ENCODE results near the gene TMEM169. TPM values are rescaled to one million over a fixed set of nuclear protein-coding genes. Genes with fewer than 3 reads are reported as not detected.

Gene TMEM169
- total and polyA plus RNA-seq, 9 of the 15 experiments (the other 6 are each of a cell fraction or from before 2014, with no cell fraction given) = 0.01 to 0.09 (median 0.04) TPM; not detected in 5

GRCh38 chr2:216147172-216148131 is 65.7 kb downstream of the TMEM169 start (continued):
- no peak for TF ChIP-seq MBD1 (CRISPR knock-in tag; IDR thresholded peaks at IDR 0.05)
- no peak for TF ChIP-seq ZNF184 (CRISPR knock-in tag; IDR thresholded peaks at IDR 0.05)
- no peak for TF ChIP-seq ETV1 (tag; conservative IDR thresholded peaks at IDR 0.05; ENCODE audit: low read depth)

- no peaks in the 10 kb centered on the region for H3K4me1 ChIP-seq (replicated peaks in 1 of 2; ENCODE audit: control insufficient read depth in 2 of 2, insufficient read depth in 2 of 2, low read length in 2 of 2)
- no peak overlapping the region for H3K4me3 ChIP-seq
- in situ Hi-C loops (cut with MboI) (no loop called here), intact Hi-C loops (cut with micrococcal nuclease) (no loop called here)
- ChIA-PET CTCF (ENCODE audit: low intra/inter-chr PET ratio) (no interaction called here), POLR2A (interaction anchor here (0.6 kb wide), 2 partner anchors 206 to 349 kb away, joined by 3 to 5 read pairs; partner anchors contain the start of gene RPL37A)
- peaks cover 4% of the 10 kb centered on the region; the same call in 1 of the 3 replicates for H3K79me2 ChIP-seq (ENCODE audit: control insufficient read depth, insufficient read depth, low read length)
- 0 out of 2 replicates have a peak, but pooled peaks cover 3% of the 10 kb centered on the region for H4K20me1 ChIP-seq (replicated peaks; ENCODE audit: control insufficient read depth, insufficient read depth, low read length)
- WGBS (ENCODE audit: insufficient coverage, low coverage, missing lambda C conversion rate) = 100% methylated on average over 4 of the region's 4 CpGs
- DNase-seq (ENCODE audit: extremely low read depth in 1 of 4, low spot score in 3 of 4) (no peak), FAIRE-seq (no peak), ATAC-seq (no peak)
- peaks cover 97% of the 10 kb centered on the region for H3K36me3 ChIP-seq (ENCODE audit: control insufficient read depth, insufficient read depth, low read length)
- no peak overlapping the region for H3K4me2 ChIP-seq (ENCODE audit: insufficient read depth, low read length)
- no peaks in the 10 kb centered on the region for H3K9me3 ChIP-seq (replicated peaks; ENCODE audit: control insufficient read depth, insufficient read depth, low read depth, low read length)
- no peaks in the 10 kb centered on the region for H3K27me3 ChIP-seq (ENCODE audit: control insufficient read depth in 2 of 2, insufficient read depth in 2 of 2, low read length in 2 of 2)
- H3K9ac ChIP-seq (ENCODE audit: insufficient read depth in 1 of 2, low read depth in 2 of 2, low read length in 2 of 2) = no peak overlapping the region
- H2AFZ ChIP-seq (ENCODE audit: low read depth, low read length) = no peak overlapping the region
- TF ChIP-seq GABPB2 (CRISPR knock-in tag; conservative IDR thresholded peaks at IDR 0.05) = no peak
- TF ChIP-seq ZSCAN32 (CRISPR knock-in tag; IDR thresholded peaks at IDR 0.05) = no peak
- TF ChIP-seq FOXO4 (CRISPR knock-in tag; IDR thresholded peaks at IDR 0.05) = no peak
- no peak for TF ChIP-seq SMARCC2 (IDR thresholded peaks at IDR 0.05; ENCODE audit: low read depth)
- TF ChIP-seq ZNF41 (CRISPR knock-in tag; conservative IDR thresholded peaks at IDR 0.05) = no peak
- no peak for TF ChIP-seq KLF1 (tag; IDR thresholded peaks at IDR 0.05)
- no peak for TF ChIP-seq RFX5 (IDR thresholded peaks at IDR 0.05; ENCODE audit: low read depth, low read length)
- no peak for TF ChIP-seq ASH1L (IDR thresholded peaks at IDR 0.05; ENCODE audit: borderline replicate concordance, low read depth, partially characterized antibody)
- BruUV-seq (replicated peaks) = no TSS peak
- no peak overlapping the region for H3K27ac ChIP-seq (ENCODE audit: extremely low read depth, low read depth, low read length)
- H3K9me1 ChIP-seq (ENCODE audit: control insufficient read depth, insufficient read depth, low read length) = no peaks in the 10 kb centered on the region
Measured at GRCh38 chr2:216148983-216149382, 67.3 kb downstream of the TMEM169 start.

All from K562 (cell line).